Mucosa of descending colon (tissue), 3 donors: ENCODE measurements around the gene RAC2. TPM values are rescaled to one million over a fixed set of nuclear protein-coding genes. Genes with fewer than 3 reads are reported as not detected.

Experiments
- ATAC-seq: fragments of 200-7000 bp; cut with Tn5 transposase; one replicate; pipeline ENCODE4 v1.9.1; 2020; ENCODE audit warnings: mild to moderate bottlenecking, moderate library complexity
- DNase-seq, 3 donors: peaks; one replicate each; pipeline ENCODE4 v3.0.0-alpha.2; 2020
- H3K36me3 ChIP-seq: fragments of 200-600 bp; one replicate; pipeline ENCODE4 v1.8.0; 2021; ENCODE audit warnings: low read depth, mild to moderate bottlenecking
- H3K4me1 ChIP-seq: fragments of 200-600 bp; one replicate; pipeline ENCODE4 v1.8.0; 2021; ENCODE audit warnings: low read depth, mild to moderate bottlenecking
- H3K4me3 ChIP-seq: fragments of 200-600 bp; one replicate; pipeline ENCODE4 v1.8.0; 2021; ENCODE audit warnings: mild to moderate bottlenecking
- H3K9me3 ChIP-seq: fragments of 200-600 bp; one replicate; pipeline ENCODE4 v1.8.0; 2021; ENCODE audit warnings: mild to moderate bottlenecking
- intact Hi-C, 2 donors: fragments of 100-400 bp; cut with DNase I in 1 of 2; cut with micrococcal nuclease in 1 of 2; formaldehyde crosslinking; loops; one replicate each; pipeline versions ENCODE4 v1.11.0 to v1.11.1; 2022; cut with DNase I, micrococcal nuclease
- total RNA-seq, 3 donors: library from RNA; stranded (reverse); fragmentation: NEBNext Ultra II Directional in 2 of 3; extraction: Animal tissue kit (Norgen Biotek cat#: 25700) in 2 of 3; gene quantifications; one replicate each; pipeline versions ENCODE4 v1.2.1 to v1.2.4, GENCODE V29; 2021 to 2023
- TF ChIP-seq, protein P1 (sequence below): fragments of 200-600 bp; IDR thresholded peaks from one replicate; pipeline ENCODE4 v1.8.0; 2022; ENCODE audit warnings: antibody characterized with exemption, mild to moderate bottlenecking
- donor health status: DM: no; HTN: no; CAD: no; lungs with moderate emphysema.
- donor health status: DM: no; HTN: no; CAD: no.
- donor health status: DM: no; HTN: yes; CAD: no.

The RAC2 gene
- total RNA-seq, 3 donors from 2014 or later, result 15.3 to 26.8 (median 16.4) TPM

DNA sequence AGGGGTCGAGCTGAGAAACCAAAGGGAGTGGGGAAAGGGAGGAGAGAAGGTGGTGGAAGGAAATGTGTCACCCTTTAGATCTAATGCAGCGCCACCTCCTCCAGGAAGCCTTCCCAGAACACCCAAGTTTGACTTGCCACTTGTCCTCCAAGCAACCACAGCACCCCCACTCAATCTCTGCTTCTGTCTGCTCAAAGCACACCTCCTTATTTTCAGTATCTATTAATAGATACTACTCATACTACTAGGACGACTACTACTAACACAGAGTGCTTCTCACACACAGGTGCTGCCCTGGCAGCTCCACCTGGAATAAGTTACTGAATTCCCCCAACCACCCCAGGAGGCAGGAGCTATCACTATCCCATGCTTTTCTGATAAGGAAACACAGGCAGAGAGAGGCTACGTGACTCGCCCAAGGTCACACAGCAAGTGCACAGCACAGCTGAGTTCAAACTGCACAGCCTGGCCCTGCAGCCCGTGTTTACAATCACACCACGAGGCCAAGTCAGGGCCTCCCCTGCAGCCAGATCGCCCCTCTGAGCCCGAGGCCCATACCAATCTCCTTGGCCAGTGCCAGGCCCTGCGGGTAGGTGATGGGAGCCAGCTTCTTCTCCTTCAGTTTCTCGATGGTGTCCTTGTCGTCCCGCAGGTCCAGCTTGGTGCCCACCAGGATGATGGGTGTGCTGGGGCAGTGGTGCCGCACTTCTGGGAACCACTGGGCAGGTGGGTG, 13.2 kb downstream of the RAC2 start:
- Histone ChIP-seq H3K36me3 (no peaks in the 10 kb centered on the region), H3K4me3 (no peak overlapping the region), H3K4me1 (peaks cover 13% of the 10 kb centered on the region), H3K9me3 (no peaks in the 10 kb centered on the region)
- DNase-seq, result peak in 2 of 3 donors; percentile 24 to 63
- intact Hi-C loops, result no loop called here
- TF ChIP-seq, protein P1, sequence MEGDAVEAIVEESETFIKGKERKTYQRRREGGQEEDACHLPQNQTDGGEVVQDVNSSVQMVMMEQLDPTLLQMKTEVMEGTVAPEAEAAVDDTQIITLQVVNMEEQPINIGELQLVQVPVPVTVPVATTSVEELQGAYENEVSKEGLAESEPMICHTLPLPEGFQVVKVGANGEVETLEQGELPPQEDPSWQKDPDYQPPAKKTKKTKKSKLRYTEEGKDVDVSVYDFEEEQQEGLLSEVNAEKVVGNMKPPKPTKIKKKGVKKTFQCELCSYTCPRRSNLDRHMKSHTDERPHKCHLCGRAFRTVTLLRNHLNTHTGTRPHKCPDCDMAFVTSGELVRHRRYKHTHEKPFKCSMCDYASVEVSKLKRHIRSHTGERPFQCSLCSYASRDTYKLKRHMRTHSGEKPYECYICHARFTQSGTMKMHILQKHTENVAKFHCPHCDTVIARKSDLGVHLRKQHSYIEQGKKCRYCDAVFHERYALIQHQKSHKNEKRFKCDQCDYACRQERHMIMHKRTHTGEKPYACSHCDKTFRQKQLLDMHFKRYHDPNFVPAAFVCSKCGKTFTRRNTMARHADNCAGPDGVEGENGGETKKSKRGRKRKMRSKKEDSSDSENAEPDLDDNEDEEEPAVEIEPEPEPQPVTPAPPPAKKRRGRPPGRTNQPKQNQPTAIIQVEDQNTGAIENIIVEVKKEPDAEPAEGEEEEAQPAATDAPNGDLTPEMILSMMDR, result no peak
- peak; percentile 12 for ATAC-seq

DNA sequence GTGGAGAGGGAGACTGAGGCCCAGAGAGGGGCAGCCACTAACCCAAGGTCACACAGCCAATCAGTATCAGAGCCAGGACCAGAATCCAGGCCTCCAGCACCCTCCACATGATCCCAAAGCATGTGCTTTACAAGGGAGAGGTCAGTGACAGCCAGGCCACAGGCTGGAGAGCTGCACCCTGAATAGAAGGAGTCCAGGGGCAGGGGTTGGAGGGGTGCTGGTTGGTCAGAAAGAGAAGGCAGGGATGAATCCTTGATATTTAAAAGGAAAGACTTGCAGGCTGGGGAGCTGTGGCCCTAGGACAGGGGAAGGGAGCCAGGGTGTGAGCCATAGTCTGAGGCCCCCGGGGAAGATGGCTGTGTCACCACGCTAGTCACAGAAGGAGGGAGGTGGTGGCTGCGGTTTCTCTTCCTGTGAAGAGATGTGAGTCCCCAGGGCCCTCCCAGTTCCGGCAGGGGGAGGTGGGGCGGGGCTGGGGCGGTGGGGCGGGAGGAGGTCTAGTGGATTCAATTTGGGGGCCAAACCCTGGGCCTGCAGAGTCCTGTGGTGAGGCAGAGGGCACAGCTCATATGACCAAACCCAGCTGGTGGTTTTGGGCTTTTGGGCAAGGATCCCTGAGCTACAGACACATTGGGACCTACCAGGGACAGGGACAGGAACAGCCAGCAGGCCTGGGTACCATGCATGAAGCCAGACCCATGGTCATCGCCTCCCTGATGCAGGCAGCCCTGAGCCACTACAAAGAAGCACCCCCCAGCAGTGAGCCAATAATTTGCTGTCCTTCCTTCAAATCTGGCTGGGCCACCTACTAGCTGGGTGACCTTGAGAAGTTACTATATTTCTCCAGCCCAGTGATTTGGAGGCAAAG, 14.0 kb downstream of the RAC2 start:
- no peaks in the 10 kb centered on the region for H3K9me3 ChIP-seq
- H3K4me3 ChIP-seq, result no peak overlapping the region
- no peaks in the 10 kb centered on the region for H3K36me3 ChIP-seq
- TF ChIP-seq, protein P1, result no peak
- peak; percentile 69 to 89 (median 69) for DNase-seq
- ATAC-seq, result peak; percentile 84
- peaks cover 13% of the 10 kb centered on the region for H3K4me1 ChIP-seq
- intact Hi-C loops, result no loop called here

DNA sequence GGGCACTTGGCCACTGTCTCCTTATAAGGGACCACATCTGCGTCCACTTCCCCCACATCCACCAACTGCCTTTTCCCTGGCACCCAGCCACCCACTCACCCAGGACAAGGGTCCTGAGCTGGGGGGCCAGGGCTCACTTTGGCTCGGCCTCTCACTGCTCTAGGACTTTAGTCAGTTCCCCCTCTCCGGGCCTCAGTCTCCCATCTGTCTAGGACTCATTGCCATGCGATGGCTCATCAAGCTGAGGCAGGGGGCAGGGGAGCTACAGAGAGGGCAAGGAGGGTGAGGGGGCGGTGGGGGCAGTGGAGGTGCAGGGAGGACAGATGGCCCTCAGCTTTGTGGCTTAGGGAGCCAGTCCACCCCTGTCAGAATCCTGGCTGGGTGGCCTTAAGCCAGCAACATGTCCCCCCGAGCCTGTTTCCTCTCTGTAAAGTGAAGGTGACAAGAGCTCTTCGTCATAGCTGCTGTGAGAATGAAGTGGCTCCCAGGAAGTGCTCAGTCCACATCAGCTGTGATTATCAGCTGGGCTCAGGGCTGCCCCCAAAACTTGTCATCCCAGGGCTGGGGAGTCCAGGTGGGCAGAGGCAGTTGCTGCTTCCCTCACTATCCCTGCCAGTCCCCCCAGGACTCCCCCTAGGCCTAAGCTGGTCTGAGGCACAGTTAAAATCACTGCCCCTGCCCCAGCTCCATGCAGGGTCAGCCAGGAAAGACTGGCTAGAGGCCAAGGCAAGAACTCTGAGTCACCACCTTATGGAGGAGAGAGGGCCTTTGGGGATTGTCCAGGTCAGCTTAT, 14.9 kb downstream of the RAC2 start:
- TF ChIP-seq, protein P1, result no peak
- H3K36me3 ChIP-seq, result no peaks in the 10 kb centered on the region
- H3K4me1 ChIP-seq, result peaks cover 13% of the 10 kb centered on the region
- ATAC-seq (peak; percentile 41), DNase-seq (peak in 1 of 3 donors; percentile 58)
- H3K4me3 ChIP-seq, result no peak overlapping the region
- no peaks in the 10 kb centered on the region for H3K9me3 ChIP-seq
- intact Hi-C loops, result no loop called here

DNA sequence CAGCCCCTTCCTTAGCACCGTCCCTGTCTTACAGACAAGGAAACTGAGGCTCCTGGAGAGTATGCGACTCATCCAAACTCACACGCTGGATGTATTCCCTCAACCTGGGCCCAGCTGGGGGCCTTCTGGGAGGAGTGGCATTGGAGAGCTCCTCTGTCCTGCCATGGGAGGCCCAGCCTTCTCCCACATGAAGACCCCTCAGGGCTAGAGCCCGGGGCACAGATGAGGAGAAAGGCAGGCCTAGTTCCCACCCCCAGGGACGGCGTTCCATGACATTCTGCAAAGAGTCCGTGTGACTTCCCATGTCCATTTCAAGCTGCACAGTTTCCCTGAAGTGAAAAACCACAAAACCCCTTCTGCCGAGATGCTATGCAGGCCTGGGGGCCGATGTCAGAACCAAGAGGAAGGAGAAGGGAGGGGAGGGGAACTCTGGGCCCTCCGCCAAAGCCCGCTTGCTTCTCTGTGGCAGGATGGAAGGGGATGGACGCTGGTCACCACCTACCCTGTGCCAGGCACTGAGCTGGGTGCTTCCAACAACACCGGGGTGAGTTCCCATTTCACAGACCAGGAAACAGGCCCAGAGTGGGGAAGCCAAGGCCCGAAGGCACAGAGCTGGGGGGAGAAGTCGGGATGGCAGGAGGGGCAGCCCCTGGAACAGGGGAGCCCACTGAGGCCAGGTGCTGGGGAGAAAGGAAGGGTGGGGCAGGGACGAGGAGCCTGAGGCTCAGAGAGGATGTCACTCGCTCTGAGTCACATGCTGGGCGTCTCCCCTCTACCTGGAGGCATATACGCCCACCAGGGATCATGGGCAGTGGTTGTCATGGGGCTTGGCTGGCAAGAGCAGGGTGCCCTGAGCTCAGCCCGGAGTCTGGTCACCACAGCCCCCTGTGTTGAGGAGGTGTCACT, 15.7 kb downstream of the RAC2 start:
- no peaks in the 10 kb centered on the region for H3K36me3 ChIP-seq
- peaks cover 13% of the 10 kb centered on the region for H3K4me1 ChIP-seq
- TF ChIP-seq, protein P1, result no peak
- H3K4me3 ChIP-seq, result no peak overlapping the region
- intact Hi-C loops, result no loop called here
- H3K9me3 ChIP-seq, result no peaks in the 10 kb centered on the region
- DNase-seq (peak in 1 of 3 donors; percentile 73), ATAC-seq (peak; percentile 34)
